Osteocyte (in vitro differentiated cells): ENCODE results near the gene ABHD15. TPM values are rescaled to one million over a fixed set of nuclear protein-coding genes. Genes with fewer than 3 reads are reported as not detected.

Source experiments
- DNase-seq: peaks from one replicate; pipeline ENCODE4 v3.0.0; 2021; ENCODE audit warnings: mixed read lengths; ENCODE audit not compliant: unreplicated experiment; ENCODE audit errors: extremely low spot score
- H3K27ac Mint-ChIP-seq: one replicate; pipeline ENCODE4 v1.8.0; 2021; ENCODE audit warnings: mild to moderate bottlenecking, mixed read lengths; ENCODE audit not compliant: unreplicated experiment
- H3K27me3 Mint-ChIP-seq: one replicate; pipeline ENCODE4 v1.8.0; 2021; ENCODE audit warnings: mixed read lengths; ENCODE audit not compliant: unreplicated experiment
- H3K36me3 Mint-ChIP-seq: one replicate; pipeline ENCODE4 v1.8.0; 2021; ENCODE audit warnings: mixed read lengths; ENCODE audit not compliant: unreplicated experiment
- H3K4me1 Mint-ChIP-seq: one replicate; pipeline ENCODE4 v1.8.0; 2021; ENCODE audit warnings: mixed read lengths; ENCODE audit not compliant: unreplicated experiment
- H3K4me3 Mint-ChIP-seq: one replicate; pipeline ENCODE4 v1.8.0; 2021; ENCODE audit warnings: mild to moderate bottlenecking, moderate library complexity, mixed read lengths; ENCODE audit not compliant: unreplicated experiment
- H3K9me3 Mint-ChIP-seq: one replicate; pipeline ENCODE4 v1.8.0; 2021; ENCODE audit warnings: mixed read lengths; ENCODE audit not compliant: unreplicated experiment
- CTCF ChIP-seq: fragments of 200-600 bp; sonication (generic); IDR thresholded peaks from 2 replicates; pipeline ENCODE4 v1.5.0; 2021; ENCODE audit warnings: antibody characterized with exemption, mild to moderate bottlenecking, moderate library complexity
- total RNA-seq: library from RNA; stranded (reverse); gene quantifications from 2 replicates; pipeline ENCODE4 v1.2.1, GENCODE V29; 2021

ABHD15 gene
- total RNA-seq, 1 donor from 2014 or later = 12.8 TPM

- no peaks in the 10 kb centered on the region for H3K9me3 Mint-ChIP-seq
- H3K4me3 Mint-ChIP-seq = no peak overlapping the region
- no peaks in the 10 kb centered on the region for H3K4me1 Mint-ChIP-seq
- DNase-seq = no peak
- no peak for TF ChIP-seq CTCF
- H3K27me3 Mint-ChIP-seq = no peaks in the 10 kb centered on the region
- no peak overlapping the region for H3K27ac Mint-ChIP-seq
- no peaks in the 10 kb centered on the region for H3K36me3 Mint-ChIP-seq
Measured at GRCh38 chr17:29557085-29557738, 9.6 kb downstream of the ABHD15 start.

- Mint-ChIP-seq H3K27ac (no peak overlapping the region), H3K36me3 (no peaks in the 10 kb centered on the region), H3K4me1 (no peaks in the 10 kb centered on the region), H3K9me3 (no peaks in the 10 kb centered on the region), H3K27me3 (no peaks in the 10 kb centered on the region), H3K4me3 (no peak overlapping the region)
- DNase-seq = no peak
- TF ChIP-seq CTCF = no peak
Measured at GRCh38 chr17:29555840-29556239, 11.0 kb downstream of the ABHD15 start.

GRCh38 chr17:29549177-29549923 is 17.5 kb downstream of the ABHD15 start:
- Mint-ChIP-seq H3K36me3 (peaks cover 5% of the 10 kb centered on the region), H3K27ac (no peak overlapping the region), H3K4me1 (peaks cover 11% of the 10 kb centered on the region), H3K9me3 (no peaks in the 10 kb centered on the region), H3K4me3 (no peak overlapping the region), H3K27me3 (no peaks in the 10 kb centered on the region)
- no peak for TF ChIP-seq CTCF
- DNase-seq = no peak

- Mint-ChIP-seq H3K4me1 (peaks cover 11% of the 10 kb centered on the region), H3K27ac (peak overlapping the region; percentile 20), H3K9me3 (no peaks in the 10 kb centered on the region), H3K27me3 (no peaks in the 10 kb centered on the region), H3K4me3 (no peak overlapping the region), H3K36me3 (peaks cover 23% of the 10 kb centered on the region)
- DNase-seq = no peak
- no peak for TF ChIP-seq CTCF
Measured at GRCh38 chr17:29546830-29547229, 20.0 kb downstream of the ABHD15 start.

GRCh38 chr17:29546085-29546484 is 20.8 kb downstream of the ABHD15 start:
- Mint-ChIP-seq H3K9me3 (no peaks in the 10 kb centered on the region), H3K36me3 (peaks cover 23% of the 10 kb centered on the region), H3K4me3 (no peak overlapping the region), H3K27me3 (no peaks in the 10 kb centered on the region), H3K4me1 (peaks cover 11% of the 10 kb centered on the region), H3K27ac (no peak overlapping the region)
- no peak for TF ChIP-seq CTCF
- no peak for DNase-seq
